ENCODE results near the gene FMN1. TPM values are rescaled to one million over a fixed set of nuclear protein-coding genes. Genes with fewer than 3 reads are reported as not detected.

The FMN1 gene
- polyA plus RNA-seq, 2 of the 4 experiments (the other 2 are of a cell fraction) = 0.53 to 2.2 TPM

DNA sequence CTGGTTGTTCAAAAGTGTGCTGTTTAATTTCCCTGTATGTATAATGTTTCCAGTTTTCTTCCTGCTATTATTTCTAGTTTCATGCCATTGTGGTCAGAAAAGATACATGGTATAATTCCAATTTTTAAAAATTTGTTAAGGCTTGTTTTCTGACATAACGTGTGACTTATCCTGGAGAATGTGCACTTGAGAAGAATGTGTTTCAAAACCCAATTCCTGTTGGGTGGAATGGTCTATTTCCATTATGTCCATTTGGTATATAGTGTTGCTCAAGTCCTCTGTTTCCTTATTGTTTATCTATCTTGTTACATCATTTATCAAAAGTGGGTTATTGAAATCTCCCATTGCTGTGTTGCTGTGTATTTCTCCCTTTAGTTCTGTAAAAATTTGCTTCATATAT lies 261.3 kb downstream of the FMN1 start:
- H3K27ac ChIP-seq = no peak overlapping the region
- H3K9me3 ChIP-seq = peaks cover 15% of the 10 kb centered on the region; the same call in 2 of the 3 replicates
- ATAC-seq (no peak), FAIRE-seq (no peak), DNase-seq (ENCODE audit: low read depth in 1 of 2, low spot score in 1 of 2) (no peak)
- ChIA-PET POLR2A (no interaction called here), CTCF (no interaction called here)
- no peaks in the 10 kb centered on the region for H3K4me1 ChIP-seq
- no peak overlapping the region for H3K4me3 ChIP-seq
- H3K4me2 ChIP-seq = no peak overlapping the region
- WGBS (ENCODE audit: missing lambda C conversion rate) = 94% methylated on average over 1 of the region's 1 CpG
- TF ChIP-seq KDM5A (IDR thresholded peaks at IDR 0.05) (no peak), JUN (IDR thresholded peaks at IDR 0.05) (no peak), ZSCAN20 (CRISPR knock-in tag; IDR thresholded peaks at IDR 0.05) (no peak), HDAC2 (IDR thresholded peaks at IDR 0.05) (no peak), RNF2 (IDR thresholded peaks at IDR 0.05; ENCODE audit: borderline replicate concordance, low read depth) (no peak)

DNA sequence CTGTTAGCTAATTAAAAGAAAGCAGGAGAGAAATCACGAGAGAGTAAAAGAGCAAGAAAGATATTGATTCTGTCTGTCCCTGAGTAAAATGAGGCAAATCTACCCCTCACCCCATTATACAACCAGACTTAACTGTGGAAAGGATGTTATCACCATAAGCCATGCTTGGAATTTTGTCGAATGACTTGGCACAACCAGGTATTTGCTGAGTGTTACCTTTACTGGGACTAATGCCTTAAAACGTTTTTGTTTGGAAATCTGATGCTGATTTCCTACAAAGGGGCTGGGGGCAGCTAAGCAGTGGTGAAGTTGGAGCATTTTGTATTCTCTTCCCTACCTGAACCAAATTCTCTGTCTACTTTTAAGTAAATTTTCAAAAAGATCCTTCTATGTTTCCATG lies 265.6 kb downstream of the FMN1 start:
- peaks cover 7% of the 10 kb centered on the region; the same call in 1 of the 3 replicates for H3K9me3 ChIP-seq
- ATAC-seq = no peak
- H3K4me2 ChIP-seq = no peak overlapping the region
- no peaks in the 10 kb centered on the region for H3K4me1 ChIP-seq
- 35% methylated on average over 3 of the region's 3 CpGs for WGBS (ENCODE audit: missing lambda C conversion rate)
- DNase-seq (ENCODE audit: low read depth in 1 of 2, low spot score in 1 of 2) = no peak
- no peak for FAIRE-seq
- ChIA-PET POLR2A (no interaction called here), CTCF (interaction anchor here (0.6 to 0.7 kb wide), 2 partner anchors 28 to 74 kb away, joined by 3 to 4 read pairs; no protein-coding TSS in a partner anchor)
- H3K4me3 ChIP-seq = no peak overlapping the region
- TF ChIP-seq GATA3 (IDR thresholded peaks at IDR 0.05; ENCODE audit: borderline replicate concordance) (no peak), MAZ (IDR thresholded peaks at IDR 0.05; ENCODE audit: borderline replicate concordance, low read depth, low read length) (no peak), PHF8 (IDR thresholded peaks at IDR 0.05; ENCODE audit: borderline replicate concordance, low read depth) (no peak)
- TF ChIP-seq, protein P1, sequence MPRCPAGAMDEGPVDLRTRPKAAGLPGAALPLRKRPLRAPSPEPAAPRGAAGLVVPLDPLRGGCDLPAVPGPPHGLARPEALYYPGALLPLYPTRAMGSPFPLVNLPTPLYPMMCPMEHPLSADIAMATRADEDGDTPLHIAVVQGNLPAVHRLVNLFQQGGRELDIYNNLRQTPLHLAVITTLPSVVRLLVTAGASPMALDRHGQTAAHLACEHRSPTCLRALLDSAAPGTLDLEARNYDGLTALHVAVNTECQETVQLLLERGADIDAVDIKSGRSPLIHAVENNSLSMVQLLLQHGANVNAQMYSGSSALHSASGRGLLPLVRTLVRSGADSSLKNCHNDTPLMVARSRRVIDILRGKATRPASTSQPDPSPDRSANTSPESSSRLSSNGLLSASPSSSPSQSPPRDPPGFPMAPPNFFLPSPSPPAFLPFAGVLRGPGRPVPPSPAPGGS (IDR thresholded peaks at IDR 0.05) = no peak
- TF ChIP-seq, protein P2, sequence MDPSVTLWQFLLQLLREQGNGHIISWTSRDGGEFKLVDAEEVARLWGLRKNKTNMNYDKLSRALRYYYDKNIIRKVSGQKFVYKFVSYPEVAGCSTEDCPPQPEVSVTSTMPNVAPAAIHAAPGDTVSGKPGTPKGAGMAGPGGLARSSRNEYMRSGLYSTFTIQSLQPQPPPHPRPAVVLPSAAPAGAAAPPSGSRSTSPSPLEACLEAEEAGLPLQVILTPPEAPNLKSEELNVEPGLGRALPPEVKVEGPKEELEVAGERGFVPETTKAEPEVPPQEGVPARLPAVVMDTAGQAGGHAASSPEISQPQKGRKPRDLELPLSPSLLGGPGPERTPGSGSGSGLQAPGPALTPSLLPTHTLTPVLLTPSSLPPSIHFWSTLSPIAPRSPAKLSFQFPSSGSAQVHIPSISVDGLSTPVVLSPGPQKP (IDR thresholded peaks at IDR 0.05; ENCODE audit: low read depth, low read length) = no peak
- no peak overlapping the region for H3K27ac ChIP-seq

DNA sequence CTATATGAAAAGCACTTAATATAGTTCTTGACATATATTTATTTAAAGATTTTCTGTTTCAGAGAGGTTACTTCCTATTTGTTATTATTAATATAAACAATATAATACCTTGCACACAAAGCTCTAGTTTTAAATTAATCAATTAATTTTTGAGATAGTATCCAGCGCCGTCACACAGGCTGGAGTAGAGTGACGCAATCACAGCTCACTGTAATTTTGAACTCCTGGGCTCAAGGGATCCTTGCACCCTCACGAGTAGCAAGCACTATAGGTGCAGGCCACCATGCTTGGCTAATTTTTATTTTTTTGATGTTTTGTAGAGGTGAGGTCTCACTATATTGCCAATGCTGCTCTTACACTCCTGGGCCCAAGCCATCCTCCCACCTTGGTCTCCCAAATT lies 267.4 kb downstream of the FMN1 start:
- DNase-seq (ENCODE audit: low read depth in 1 of 2, low spot score in 1 of 2) (no peak), ATAC-seq (no peak), FAIRE-seq (no peak)
- H3K9me3 ChIP-seq = peaks cover 7% of the 10 kb centered on the region; the same call in 1 of the 3 replicates
- no peak overlapping the region for H3K27ac ChIP-seq
- no peak overlapping the region for H3K4me3 ChIP-seq
- no peak overlapping the region for H3K4me2 ChIP-seq
- H3K4me1 ChIP-seq = no peaks in the 10 kb centered on the region
- POLR2A ChIA-PET = no interaction called here
- CTCF ChIA-PET = interaction anchor here (0.7 to 1.7 kb wide), 6 partner anchors 9 to 264 kb away, joined by 3 to 5 read pairs (median 3); no protein-coding TSS in a partner anchor
- TF ChIP-seq RNF2 (IDR thresholded peaks at IDR 0.05; ENCODE audit: borderline replicate concordance, low read depth) (no peak), RAD21 (conservative IDR thresholded peaks at IDR 0.05 in 1 of 2, IDR thresholded peaks at IDR 0.05 in 1 of 2) (no peak), CEBPB (IDR thresholded peaks at IDR 0.05) (peak in 1 of 2 experiments; percentile 58; a peak in 3 of 4 replicates), KDM1A (IDR thresholded peaks at IDR 0.05; ENCODE audit: low read depth) (no peak), POLR2A (IDR thresholded peaks at IDR 0.05; ENCODE audit: low read length) (no peak)
- WGBS (ENCODE audit: missing lambda C conversion rate) = 76% methylated on average over 4 of the region's 4 CpGs

DNA sequence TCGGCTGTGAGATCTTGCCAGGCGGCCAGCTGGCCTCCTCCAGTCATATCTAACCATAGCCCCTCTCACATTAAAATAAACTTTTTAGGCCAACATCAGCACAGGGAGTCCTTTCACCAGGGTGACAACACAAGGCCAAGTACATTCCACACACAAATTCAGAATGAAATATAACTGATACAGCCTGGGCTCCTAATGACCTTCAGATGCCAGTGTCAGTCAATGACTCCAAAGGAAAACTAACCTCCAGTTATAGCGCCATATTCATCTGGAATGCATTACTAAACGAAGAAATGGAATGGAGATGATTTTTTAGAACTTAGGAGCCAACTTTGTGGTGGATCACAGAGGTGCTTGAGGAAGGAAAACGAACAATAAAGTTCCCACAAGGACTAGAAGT lies 271.3 kb downstream of the FMN1 start:
- Histone ChIP-seq H3K4me3 (no peak overlapping the region), H3K4me2 (no peak overlapping the region), H3K27ac (no peak overlapping the region), H3K4me1 (no peaks in the 10 kb centered on the region), H3K9me3 (no peaks in the 10 kb centered on the region)
- DNase-seq (ENCODE audit: low read depth in 1 of 2, low spot score in 1 of 2) (no peak), ATAC-seq (no peak), FAIRE-seq (no peak)
- TF ChIP-seq, protein P3, sequence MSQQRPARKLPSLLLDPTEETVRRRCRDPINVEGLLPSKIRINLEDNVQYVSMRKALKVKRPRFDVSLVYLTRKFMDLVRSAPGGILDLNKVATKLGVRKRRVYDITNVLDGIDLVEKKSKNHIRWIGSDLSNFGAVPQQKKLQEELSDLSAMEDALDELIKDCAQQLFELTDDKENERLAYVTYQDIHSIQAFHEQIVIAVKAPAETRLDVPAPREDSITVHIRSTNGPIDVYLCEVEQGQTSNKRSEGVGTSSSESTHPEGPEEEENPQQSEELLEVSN (IDR thresholded peaks at IDR 0.05; ENCODE audit: borderline replicate concordance, low read depth) = no peak
- TF ChIP-seq, protein P4, sequence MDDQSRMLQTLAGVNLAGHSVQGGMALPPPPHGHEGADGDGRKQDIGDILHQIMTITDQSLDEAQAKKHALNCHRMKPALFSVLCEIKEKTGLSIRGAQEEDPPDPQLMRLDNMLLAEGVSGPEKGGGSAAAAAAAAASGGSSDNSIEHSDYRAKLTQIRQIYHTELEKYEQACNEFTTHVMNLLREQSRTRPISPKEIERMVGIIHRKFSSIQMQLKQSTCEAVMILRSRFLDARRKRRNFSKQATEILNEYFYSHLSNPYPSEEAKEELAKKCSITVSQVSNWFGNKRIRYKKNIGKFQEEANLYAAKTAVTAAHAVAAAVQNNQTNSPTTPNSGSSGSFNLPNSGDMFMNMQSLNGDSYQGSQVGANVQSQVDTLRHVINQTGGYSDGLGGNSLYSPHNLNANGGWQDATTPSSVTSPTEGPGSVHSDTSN (IDR thresholded peaks at IDR 0.05) = no peak
- TF ChIP-seq RCOR1 (IDR thresholded peaks at IDR 0.05; ENCODE audit: low read depth, low read length) (no peak), ZC3H11A (IDR thresholded peaks at IDR 0.05) (no peak)
- CTCF ChIA-PET = no interaction called here
- 76% methylated on average over 5 of the region's 5 CpGs for WGBS (ENCODE audit: missing lambda C conversion rate)
- POLR2A ChIA-PET = no interaction called here

Measured in A549 (cell line).